ENCODE results near the gene KRT78.
A peak's percentile ranks its signal among the peaks of the same experiment; 100 is the strongest.

Gene KRT78

DNA sequence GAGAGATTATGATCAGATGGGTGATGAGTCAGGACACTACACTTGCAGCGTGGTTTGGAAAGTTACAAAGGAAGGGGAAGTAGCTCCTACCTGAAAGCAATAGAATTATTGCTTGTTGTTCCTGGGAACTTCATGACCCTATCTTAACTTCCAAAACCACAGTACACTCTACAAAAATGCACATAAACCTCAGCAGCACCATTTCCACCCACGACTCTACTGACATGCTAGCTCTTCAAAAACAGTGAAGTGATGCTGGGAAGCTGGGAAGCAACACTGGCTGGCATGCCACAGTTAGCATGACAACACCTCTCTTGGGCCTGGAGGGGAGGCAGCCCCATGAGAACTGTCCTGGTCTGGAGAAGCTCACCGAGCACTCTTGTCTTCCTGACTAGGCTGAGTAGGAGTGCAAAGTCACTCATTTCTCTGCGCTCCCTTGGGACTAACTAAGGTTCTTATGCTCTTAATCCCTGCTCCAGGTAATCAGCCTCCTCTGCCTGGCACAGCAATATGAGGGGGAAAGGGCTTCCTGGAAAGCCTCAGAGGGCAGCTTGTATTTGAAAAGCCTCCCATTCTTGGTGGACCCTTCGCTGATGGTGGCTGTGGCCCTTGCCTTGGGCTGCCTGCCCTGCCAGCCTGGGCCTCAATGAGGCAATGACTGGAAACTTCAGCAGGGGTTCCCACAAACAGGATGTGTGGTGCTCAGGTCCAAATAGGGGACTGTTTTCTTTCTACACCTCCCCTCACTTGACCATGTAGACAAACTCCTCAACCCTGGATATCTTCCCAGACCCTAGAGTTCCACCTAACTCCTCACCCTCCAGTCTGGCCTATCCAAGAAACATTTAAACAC, 54.1 kb downstream of the KRT78 start:
- peak; percentile 27 for DNase-seq

DNA sequence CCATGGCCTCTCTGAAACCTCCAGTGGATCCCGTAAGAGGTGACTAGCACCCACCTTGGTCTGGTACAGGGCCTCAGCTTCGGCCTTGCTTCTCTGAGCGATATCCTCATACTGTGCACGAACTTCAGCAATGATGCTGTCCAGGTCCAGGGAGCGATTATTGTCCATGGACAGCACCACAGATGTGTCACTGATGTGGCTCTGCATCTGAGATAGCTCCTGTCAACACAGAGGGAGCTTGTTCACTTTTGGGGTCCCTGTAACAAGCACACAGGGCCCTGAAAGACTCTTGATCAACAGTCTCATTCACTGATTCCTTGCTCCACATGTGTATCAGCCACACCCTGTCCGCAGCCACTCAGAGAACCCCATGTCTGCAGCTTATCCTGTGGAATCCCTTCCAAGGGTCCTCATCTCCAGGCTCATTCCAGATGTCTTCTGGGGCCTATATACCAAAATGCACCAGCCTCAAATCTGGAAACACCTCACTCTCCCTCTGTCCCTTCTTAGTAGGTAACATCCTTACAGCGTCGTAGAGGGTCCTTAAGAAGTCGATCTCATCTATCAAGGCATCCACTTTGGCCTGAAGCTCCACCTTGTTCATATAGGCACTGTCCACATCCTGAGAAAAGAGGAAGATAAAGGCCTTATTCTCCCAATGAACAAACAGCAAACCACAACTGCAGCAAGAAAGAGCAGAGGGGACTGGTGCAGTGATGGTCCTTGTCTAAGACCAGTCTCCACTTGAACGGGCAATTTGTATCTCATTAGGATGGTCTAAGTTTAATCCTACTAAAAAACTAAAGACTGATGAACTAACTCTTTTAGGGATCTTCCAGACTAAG, 56.4 kb downstream of the KRT78 start:
- DNase-seq, result peak; percentile 32

DNA sequence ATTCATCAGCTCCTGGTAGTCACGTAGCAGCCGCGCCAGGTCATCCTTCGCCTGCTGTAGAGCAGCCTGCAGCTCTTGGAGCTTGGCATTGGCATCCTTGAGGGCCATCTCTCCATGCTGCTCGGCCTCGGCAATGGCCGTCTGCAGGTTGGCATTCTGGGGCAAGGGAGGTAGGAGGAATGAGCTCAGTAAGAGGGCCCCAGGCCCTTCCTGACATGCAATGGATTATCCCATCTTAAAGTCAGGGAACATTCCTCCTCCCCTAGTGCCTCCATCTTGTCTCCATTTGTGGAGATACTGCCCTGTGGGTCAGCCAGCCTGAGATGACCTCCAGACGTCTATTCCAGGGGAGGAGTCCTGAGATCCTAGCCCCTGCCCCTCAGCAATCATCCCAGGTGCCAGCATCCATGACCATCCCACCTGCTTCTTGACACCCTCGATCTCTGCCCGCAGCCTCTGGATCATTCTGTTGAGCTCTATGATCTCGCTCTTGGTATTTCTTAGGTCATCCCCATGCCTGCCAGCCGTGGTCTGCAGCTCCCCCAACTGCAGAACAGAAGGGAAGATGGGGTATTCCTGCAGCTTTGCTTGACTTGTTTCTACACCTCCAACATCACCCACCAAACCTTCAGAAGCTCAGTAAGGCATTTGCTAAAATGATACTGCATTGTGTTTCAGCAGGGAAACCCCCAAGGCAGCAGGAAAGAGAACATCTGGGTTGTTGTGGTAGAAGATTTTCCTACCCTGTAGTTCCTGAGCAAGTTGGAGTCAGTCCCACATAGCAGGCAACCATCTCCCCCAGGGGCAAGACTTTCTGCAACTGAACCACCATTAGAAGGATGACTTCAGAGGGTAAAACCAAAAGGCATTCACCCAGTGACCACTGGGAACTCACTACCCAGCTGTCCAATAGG, 57.3 kb downstream of the KRT78 start:
- DNase-seq, result no peak

DNA sequence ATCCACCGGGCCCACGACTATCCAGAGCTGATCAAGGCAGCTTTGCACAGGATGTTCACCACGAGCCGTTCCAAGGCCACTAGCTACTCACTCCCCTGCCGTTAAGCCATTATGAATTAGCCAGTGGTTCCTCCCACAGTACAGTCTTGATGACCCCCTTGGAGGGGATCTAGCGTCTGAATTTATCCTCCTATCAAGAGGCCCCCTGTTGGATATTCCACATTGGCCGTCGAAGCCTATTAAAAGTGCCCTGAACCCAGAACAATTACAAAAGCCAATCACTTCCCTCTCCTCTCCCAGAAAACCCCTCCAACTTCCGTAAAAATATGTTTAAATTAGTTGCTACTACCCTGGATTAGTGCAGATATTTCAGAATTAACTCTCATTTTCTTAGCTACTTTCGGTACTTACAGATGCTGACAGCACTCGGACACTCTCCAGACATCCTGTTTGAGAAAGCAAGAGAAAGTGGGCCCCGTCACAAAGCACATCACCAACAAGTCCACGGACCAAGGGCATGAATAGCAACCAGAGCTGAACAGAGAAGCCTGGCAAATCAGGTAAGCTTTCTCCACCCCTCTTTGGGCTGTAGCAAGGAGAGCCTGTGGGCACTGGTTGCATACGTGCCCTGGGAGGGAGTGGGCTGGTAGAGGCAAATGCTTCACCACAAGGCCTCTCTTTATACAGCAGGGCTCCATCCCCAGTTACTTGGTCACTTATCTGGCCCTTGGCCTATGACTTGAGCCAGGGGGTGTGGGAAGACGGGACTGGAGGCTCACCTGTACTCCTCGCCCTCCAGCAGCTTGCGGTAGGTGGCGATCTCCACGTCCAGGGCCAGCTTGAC, 58.1 kb downstream of the KRT78 start:
- no peak for DNase-seq

DNA sequence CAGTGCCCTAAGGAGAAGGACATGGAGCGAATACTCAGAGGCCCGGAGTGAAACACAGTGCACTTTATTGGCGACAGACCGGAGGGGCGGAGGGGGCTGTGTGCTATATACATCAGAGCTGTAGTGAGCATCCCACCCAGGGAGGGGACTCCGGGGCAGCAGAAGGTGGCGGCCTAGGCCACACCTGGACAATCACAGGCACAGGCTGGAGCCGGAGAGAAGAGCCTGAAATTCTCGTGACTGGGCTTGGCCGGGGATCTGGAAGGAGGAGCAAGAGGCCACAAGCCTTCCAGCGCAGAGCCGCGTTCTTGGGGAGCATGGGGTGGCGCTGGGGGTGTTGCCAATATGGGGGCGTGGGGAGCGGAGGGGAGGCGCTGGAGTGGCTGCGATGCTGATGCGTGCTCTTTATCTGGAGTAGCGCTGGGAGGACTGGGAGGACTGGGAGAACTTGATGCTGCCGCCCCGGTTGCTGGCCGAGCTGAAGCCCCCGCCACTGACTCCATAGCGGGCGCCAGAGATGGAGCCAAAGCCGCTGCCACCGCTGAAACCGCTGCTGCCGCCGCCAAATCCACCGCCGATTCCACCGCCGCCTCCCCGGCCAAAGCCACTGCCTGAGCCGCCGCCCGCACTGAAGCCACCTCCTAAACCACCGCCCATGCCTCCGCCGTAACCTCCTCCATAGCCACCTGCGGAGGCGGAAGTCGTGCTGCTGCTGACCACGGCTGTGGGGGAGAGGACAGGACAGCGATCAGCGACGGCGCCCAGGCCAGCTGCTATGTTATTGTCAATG, 59.0 kb downstream of the KRT78 start:
- peak; percentile 38 for DNase-seq

DNA sequence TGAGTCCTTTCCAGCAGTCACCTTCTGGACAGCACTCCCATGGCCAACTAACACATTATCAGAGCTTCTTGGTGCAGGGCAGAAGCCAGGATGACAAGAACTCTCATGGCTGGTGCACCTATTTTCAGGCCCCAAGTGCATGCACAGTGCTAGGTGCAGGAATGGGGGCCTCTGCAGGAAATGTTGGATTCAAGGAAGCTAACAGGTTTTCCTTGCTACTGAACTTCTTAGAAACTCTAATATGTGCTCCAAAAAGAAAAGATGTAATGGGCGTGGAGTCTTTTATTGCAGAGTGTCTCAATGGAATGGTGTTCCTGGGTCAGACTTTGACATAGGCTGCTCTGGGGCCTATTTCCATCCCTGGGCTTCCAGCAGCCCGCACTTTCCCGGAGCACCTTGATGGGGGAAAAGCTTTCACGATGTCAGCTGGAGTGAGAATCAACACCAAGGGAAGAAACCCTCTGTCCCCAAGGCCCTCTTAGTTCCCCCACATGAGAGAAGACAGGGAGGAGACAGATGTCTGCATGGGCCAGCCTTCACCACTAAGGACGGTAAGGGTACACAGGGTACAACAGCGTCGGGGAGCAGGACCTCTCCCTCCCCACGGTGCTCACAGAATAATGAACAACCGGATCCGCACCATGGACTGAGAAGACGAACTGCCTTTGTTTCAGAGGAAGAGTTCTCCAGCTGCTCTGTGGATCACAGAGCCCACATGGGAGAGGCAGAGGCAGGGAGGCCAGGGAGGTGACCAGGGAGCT, 59.7 kb downstream of the KRT78 start:
- no peak for DNase-seq

DNA sequence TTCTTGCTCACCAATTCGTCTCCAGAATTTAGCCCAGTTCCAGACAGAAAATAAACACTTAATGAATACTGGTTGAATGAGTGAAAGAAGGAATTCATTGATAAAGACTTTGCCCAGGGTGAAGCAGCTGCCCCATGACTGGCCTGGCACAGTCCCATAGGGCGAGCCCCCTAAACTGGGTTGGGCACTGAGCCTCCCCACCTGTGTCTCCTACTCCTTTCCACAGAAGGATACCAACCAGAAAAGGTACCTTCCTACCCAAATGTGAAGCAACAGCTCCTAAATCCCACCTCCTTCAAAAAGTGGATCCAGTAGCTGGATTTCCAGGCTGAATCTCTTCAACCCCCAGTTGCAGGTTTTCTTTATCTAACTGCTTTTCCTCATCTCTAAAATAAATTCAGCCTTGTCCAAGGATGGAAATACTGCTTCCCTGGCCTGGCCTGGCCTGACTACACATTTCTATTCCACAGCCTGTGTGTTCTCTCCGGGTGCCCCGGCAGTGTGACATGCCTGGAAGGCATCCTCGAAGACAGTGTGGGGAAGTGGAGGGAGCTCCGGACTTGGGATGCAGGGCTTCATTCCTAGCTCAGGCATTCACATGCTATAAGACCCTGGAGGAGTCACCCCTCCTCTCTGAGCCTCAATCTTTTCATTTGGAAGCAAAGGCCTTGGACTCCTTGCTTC, 60.5 kb downstream of the KRT78 start:
- no peak for DNase-seq
